GM12878 (cell line): ENCODE data around the gene GIMAP8. TPM values are rescaled to one million over a fixed set of nuclear protein-coding genes. Genes with fewer than 3 reads are reported as not detected.

Source experiments
- DPF2 ChIP-seq: fragments of 450-650 bp; IDR thresholded peaks from 2 replicates; pipeline ENCODE4 v1.6.1; 2017; ENCODE audit warnings: mild to moderate bottlenecking
- EED ChIP-seq: sonication (generic); IDR thresholded peaks from 2 replicates; pipeline ENCODE4 v1.6.1; 2016; ENCODE audit warnings: antibody characterized with exemption, low read depth
- EGR1 ChIP-seq, 2 experiments: IDR thresholded peaks; 1 replicate in 1 of 2; 2 replicates in 1 of 2; pipeline ENCODE4 v1.6.1; 2011 to 2012; ENCODE audit warnings: low read depth in 2 of 2, low read length in 2 of 2, borderline replicate concordance in 1 of 2, mild to moderate bottlenecking in 1 of 2, moderate library complexity in 1 of 2
- MYC ChIP-seq: IDR thresholded peaks from 2 replicates; pipeline ENCODE4 v1.6.1; 2011; ENCODE audit warnings: mild to moderate bottlenecking, low read length, moderate library complexity, inconsistent platforms; ENCODE audit not compliant: insufficient read depth, insufficient replicate concordance, insufficient read length, severe bottlenecking
- NFYB ChIP-seq: IDR thresholded peaks from 2 replicates; pipeline ENCODE4 v1.6.1; 2011; ENCODE audit warnings: low read depth, mild to moderate bottlenecking, low read length, improper control_type of control experiment, moderate library complexity; ENCODE audit not compliant: insufficient read depth
- POLR2AphosphoS2 ChIP-seq: IDR thresholded peaks from 2 replicates; pipeline ENCODE4 v1.6.1; 2011; ENCODE audit warnings: low read depth, mild to moderate bottlenecking, low read length, improper control_type of control experiment, moderate library complexity
- POU2F2 ChIP-seq: IDR thresholded peaks from 3 replicates; pipeline ENCODE4 v1.6.1; 2011; ENCODE audit warnings: low read depth, mild to moderate bottlenecking, low read length, borderline replicate concordance
- SIX5 ChIP-seq: IDR thresholded peaks from 2 replicates; pipeline ENCODE4 v1.6.1; 2011; ENCODE audit warnings: mild to moderate bottlenecking, low read depth, low read length, moderate library complexity; ENCODE audit not compliant: severe bottlenecking
- TAF1 ChIP-seq: IDR thresholded peaks from 2 replicates; pipeline ENCODE4 v1.6.1; 2011; ENCODE audit warnings: mild to moderate bottlenecking, low read depth, low read length, borderline replicate concordance
- TCF3 ChIP-seq: IDR thresholded peaks from 2 replicates; pipeline ENCODE4 v1.6.1; 2012; ENCODE audit warnings: low read depth, mild to moderate bottlenecking, low read length, borderline replicate concordance; ENCODE audit not compliant: insufficient read depth
- TCF7 ChIP-seq: IDR thresholded peaks from 2 replicates; pipeline ENCODE4 v1.6.1; 2014; ENCODE audit warnings: antibody characterized with exemption, borderline replicate concordance
- YY1 ChIP-seq: IDR thresholded peaks from 2 replicates; pipeline ENCODE4 v1.6.1; 2011; ENCODE audit warnings: low read depth, mild to moderate bottlenecking, low read length
- ZNF274 ChIP-seq: IDR thresholded peaks from one replicate; pipeline ENCODE4 v1.8.0; 2011; ENCODE audit not compliant: insufficient read length, insufficient read depth
- polyA plus RNA-seq, 11 experiments: library from polyadenylated mRNA; depleted of rRNA in 4 of 11; unstranded in 6 of 11; stranded (reverse) in 5 of 11; fragments of >200 nt; fragmentation: Nextera tagmentation in 4 of 11; fragmentation: Illumina TruSeq in 1 of 11; extraction: Ambion mirVana in 4 of 11; extraction: Trizol in 1 of 11; gene quantifications; 1 replicate in 1 of 11; 2 replicates in 10 of 11; pipeline versions ENCODE4 v1.2.1 to v1.2.3, GENCODE V29; 2011 to 2016; ENCODE audit warnings: inconsistent platforms in 2 of 11, missing spikeins in 2 of 11, low read depth in 1 of 11
- total RNA-seq, 4 experiments: library from RNA; depleted of rRNA in 3 of 4; stranded (reverse); fragments of >200 nt in 3 of 4; fragmentation: Illumina TruSeq in 1 of 4; extraction: Trizol in 1 of 4; gene quantifications; 2 replicates each; pipeline versions ENCODE4 v1.2.1 to v1.2.3, GENCODE V29; 2013 to 2021
- TF ChIP-seq, protein P1 (sequence below): fragments of 450-650 bp; IDR thresholded peaks from 2 replicates; pipeline ENCODE4 v1.6.1; 2016; ENCODE audit warnings: mild to moderate bottlenecking
- TF ChIP-seq, protein P2 (sequence below): IDR thresholded peaks from 2 replicates; pipeline ENCODE4 v1.6.1; 2012; ENCODE audit warnings: low read length, inconsistent platforms
- TF ChIP-seq, protein P3 (sequence below): fragments of 150-350 bp; IDR thresholded peaks from 2 replicates; pipeline ENCODE4 v1.6.1; 2014; ENCODE audit warnings: mild to moderate bottlenecking, low read depth, low read length
- TF ChIP-seq, protein P4 (sequence below): IDR thresholded peaks from 2 replicates; pipeline ENCODE4 v1.6.1; 2012; ENCODE audit warnings: low read depth, low read length, improper control_type of control experiment
- TF ChIP-seq, protein P5 (sequence below): fragments of 450-650 bp; IDR thresholded peaks from 2 replicates; pipeline ENCODE4 v1.6.1; 2016; ENCODE audit warnings: mild to moderate bottlenecking
- TF ChIP-seq, protein P6 (sequence below): IDR thresholded peaks from 2 replicates; pipeline ENCODE4 v1.6.1; 2011; ENCODE audit warnings: mild to moderate bottlenecking, low read depth, low read length, moderate library complexity; ENCODE audit not compliant: insufficient replicate concordance

The GIMAP8 gene
- total and polyA plus RNA-seq, 10 of the 15 experiments (the other 5 are each of a cell fraction or from before 2014, with no cell fraction given): 0.66 to 9.7 (median 4.7) TPM

DNA sequence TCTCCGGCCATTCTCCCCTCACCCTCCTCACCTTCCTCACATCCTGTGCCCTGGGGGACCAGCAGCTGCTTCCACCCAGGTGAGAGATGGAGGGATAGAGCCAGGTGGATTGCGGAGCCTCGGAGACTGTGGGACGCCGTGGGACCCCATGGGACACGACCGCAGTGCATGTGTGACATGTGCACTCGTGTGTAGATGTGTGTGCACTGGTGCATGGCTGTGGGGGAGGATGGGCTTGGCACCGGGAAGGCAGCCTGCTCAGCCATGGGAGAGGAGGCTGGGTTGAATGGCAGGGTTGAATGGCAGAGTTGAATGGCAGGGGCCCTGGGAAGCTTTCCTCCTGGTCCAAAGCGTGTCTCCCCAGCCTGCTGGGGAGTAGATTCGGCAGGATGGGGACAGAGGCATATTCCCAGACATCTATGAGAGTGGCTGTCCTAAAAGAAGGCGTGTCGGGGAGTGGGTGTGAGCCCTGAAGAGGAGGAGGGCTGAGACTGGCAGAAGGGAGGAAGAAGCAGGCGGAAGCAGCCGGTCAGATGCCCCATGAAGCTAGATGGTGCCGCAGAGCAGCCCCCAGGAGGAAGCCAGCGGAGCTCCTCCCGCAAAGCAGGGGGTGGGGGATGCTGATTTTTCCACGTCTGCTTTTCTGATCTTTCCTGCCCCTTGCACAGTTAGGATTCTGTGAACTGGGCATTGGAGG, 815 bp downstream of the GIMAP8 start (continued):
- TF ChIP-seq, protein P1, sequence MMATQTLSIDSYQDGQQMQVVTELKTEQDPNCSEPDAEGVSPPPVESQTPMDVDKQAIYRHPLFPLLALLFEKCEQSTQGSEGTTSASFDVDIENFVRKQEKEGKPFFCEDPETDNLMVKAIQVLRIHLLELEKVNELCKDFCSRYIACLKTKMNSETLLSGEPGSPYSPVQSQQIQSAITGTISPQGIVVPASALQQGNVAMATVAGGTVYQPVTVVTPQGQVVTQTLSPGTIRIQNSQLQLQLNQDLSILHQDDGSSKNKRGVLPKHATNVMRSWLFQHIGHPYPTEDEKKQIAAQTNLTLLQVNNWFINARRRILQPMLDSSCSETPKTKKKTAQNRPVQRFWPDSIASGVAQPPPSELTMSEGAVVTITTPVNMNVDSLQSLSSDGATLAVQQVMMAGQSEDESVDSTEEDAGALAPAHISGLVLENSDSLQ: peak; percentile 80
- TF ChIP-seq, protein P2, sequence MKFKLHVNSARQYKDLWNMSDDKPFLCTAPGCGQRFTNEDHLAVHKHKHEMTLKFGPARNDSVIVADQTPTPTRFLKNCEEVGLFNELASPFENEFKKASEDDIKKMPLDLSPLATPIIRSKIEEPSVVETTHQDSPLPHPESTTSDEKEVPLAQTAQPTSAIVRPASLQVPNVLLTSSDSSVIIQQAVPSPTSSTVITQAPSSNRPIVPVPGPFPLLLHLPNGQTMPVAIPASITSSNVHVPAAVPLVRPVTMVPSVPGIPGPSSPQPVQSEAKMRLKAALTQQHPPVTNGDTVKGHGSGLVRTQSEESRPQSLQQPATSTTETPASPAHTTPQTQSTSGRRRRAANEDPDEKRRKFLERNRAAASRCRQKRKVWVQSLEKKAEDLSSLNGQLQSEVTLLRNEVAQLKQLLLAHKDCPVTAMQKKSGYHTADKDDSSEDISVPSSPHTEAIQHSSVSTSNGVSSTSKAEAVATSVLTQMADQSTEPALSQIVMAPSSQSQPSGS: peak; percentile 27; the same call in 1 of the 2 replicates
- TF ChIP-seq, protein P3, sequence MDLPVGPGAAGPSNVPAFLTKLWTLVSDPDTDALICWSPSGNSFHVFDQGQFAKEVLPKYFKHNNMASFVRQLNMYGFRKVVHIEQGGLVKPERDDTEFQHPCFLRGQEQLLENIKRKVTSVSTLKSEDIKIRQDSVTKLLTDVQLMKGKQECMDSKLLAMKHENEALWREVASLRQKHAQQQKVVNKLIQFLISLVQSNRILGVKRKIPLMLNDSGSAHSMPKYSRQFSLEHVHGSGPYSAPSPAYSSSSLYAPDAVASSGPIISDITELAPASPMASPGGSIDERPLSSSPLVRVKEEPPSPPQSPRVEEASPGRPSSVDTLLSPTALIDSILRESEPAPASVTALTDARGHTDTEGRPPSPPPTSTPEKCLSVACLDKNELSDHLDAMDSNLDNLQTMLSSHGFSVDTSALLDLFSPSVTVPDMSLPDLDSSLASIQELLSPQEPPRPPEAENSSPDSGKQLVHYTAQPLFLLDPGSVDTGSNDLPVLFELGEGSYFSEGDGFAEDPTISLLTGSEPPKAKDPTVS: no peak
- no peak for TF ChIP-seq MYC
- peak; percentile 52; the same call in 1 of the 2 replicates for TF ChIP-seq POLR2AphosphoS2
- no peak for TF ChIP-seq NFYB
- TF ChIP-seq YY1: 0 out of 2 replicates have a peak, but pooled peaks have one; percentile 11
- no peak for TF ChIP-seq ZNF274
- TF ChIP-seq, protein P4, sequence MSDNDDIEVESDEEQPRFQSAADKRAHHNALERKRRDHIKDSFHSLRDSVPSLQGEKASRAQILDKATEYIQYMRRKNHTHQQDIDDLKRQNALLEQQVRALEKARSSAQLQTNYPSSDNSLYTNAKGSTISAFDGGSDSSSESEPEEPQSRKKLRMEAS: no peak
- TF ChIP-seq POU2F2: peak; percentile 22; the same call in 1 of the 3 replicates
- TF ChIP-seq TAF1: peak; percentile 54; the same call in 1 of the 2 replicates
- peak; percentile 54 for TF ChIP-seq EED
- TF ChIP-seq TCF3: 0 out of 2 replicates have a peak, but pooled peaks have one; percentile 34
- no peak for TF ChIP-seq TCF7
- TF ChIP-seq, protein P5, sequence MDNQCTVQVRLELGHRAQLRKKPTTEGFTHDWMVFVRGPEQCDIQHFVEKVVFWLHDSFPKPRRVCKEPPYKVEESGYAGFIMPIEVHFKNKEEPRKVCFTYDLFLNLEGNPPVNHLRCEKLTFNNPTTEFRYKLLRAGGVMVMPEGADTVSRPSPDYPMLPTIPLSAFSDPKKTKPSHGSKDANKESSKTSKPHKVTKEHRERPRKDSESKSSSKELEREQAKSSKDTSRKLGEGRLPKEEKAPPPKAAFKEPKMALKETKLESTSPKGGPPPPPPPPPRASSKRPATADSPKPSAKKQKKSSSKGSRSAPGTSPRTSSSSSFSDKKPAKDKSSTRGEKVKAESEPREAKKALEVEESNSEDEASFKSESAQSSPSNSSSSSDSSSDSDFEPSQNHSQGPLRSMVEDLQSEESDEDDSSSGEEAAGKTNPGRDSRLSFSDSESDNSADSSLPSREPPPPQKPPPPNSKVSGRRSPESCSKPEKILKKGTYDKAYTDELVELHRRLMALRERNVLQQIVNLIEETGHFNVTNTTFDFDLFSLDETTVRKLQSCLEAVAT: peak; percentile 50; the same call in 1 of the 2 replicates
- TF ChIP-seq EGR1 (IDR thresholded peaks at IDR 0.05; ENCODE audit: borderline replicate concordance in 1 of 2, low read depth in 2 of 2, low read length in 2 of 2): peak; percentile 6 to 44; a peak in 2 of 3 replicates
- TF ChIP-seq, protein P6, sequence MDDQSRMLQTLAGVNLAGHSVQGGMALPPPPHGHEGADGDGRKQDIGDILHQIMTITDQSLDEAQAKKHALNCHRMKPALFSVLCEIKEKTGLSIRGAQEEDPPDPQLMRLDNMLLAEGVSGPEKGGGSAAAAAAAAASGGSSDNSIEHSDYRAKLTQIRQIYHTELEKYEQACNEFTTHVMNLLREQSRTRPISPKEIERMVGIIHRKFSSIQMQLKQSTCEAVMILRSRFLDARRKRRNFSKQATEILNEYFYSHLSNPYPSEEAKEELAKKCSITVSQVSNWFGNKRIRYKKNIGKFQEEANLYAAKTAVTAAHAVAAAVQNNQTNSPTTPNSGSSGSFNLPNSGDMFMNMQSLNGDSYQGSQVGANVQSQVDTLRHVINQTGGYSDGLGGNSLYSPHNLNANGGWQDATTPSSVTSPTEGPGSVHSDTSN: peak; percentile 22
- TF ChIP-seq DPF2: 0 out of 2 replicates have a peak, but pooled peaks have one; percentile 33
- no peak for TF ChIP-seq SIX5
